GM08714 (cell line): ENCODE measurements around the gene DSTN.

Source experiments
- H3K4me3 ChIP-seq: fragments of 200-500 bp; sonication (Bioruptor generic); 2 replicates; pipeline ENCODE4 v1.5.1; 2014; ENCODE audit warnings: mild to moderate bottlenecking, low read length, inconsistent platforms
- ZNF274 ChIP-seq: IDR thresholded peaks from 2 replicates; pipeline ENCODE4 v1.6.1; 2012; ENCODE audit warnings: mild to moderate bottlenecking, low read depth, low read length

The DSTN gene

GRCh38 chr20:17643531-17644188, 73.8 kb downstream of the DSTN start:
- no peak overlapping the region for H3K4me3 ChIP-seq
- TF ChIP-seq ZNF274, result no peak

DNA sequence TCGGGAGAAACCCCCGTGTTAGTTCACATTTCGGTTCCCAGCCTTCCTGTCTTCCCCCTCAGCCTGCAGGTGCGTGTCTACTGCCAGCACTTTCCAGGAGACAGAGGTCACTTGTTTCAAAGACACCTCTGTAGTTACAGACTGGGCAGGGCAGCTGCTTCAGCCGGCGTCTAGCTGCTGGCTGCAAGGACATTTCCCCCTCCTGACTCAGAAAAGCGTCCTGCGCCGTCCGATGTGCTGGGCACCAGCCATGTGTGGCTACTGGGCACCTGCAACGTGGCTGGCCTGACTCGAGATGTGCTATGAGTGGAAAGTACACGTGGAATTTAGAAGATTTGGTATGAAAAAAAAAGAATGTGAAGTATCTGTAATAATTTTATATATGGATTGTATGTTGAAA, 74.6 kb downstream of the DSTN start:
- no peak for TF ChIP-seq ZNF274
- H3K4me3 ChIP-seq, result no peak overlapping the region

- TF ChIP-seq ZNF274, result no peak
Measured at GRCh38 chr20:17645010-17645409, 75.1 kb downstream of the DSTN start.

GRCh38 chr20:17645546-17646208, 75.8 kb downstream of the DSTN start:
- no peak overlapping the region for H3K4me3 ChIP-seq
- TF ChIP-seq ZNF274, result no peak

More at GRCh38 chr20:17645010-17645409, 75.1 kb downstream of the DSTN start:
- no peak overlapping the region for H3K4me3 ChIP-seq

DNA sequence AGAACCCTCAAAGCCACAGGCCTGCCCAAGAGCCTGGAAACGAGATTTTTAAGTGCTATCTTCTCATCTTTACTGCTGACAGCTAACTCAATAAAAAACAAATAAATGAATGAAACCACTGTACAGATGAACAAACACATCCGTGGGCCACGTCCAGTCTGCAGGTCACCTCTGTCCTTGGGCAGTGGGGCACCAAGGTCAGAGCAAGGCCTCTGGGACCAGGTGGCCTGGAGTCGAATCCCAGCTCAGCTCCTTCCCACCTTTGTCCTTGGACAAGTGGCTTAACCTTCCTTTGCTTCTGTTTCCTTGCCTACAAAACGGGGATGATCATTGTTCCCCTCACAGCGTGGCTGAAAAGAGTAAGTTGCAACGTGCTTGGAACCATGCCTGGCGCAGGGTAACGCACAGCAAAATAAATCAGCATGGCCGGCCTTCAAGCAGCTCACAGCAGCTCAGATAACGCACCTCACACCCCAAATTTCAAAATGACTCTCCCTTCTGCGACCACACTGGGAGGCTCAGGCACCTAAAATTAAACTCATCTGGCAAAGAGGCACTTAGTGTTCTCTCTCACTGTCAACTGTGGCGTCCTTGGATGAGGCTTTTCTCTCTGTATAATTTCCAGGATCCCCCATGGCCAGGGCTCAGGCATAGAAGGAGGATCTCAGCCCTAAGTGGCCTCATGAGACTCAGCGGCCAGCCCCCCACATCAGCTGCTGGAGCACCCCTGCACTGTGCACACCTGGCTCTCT, 76.5 kb downstream of the DSTN start:
- H3K4me3 ChIP-seq, result no peak overlapping the region
- no peak for TF ChIP-seq ZNF274

DNA sequence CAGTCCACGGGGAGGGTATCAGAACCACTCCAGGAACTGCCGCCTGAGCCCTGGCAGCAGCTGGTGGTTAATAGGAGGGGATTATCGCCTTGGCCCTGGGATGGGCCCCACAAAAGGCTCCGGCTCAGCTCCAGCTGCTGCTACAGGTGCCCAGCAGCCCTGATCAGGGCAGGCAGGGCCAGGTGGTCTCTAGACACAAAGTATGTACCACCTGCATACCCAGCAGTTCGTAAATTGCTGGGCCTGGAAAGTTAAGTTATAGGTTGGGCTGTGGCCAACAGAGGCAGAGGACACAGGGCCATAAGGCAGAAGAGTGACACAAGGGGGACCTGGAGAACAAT, 77.1 kb downstream of the DSTN start:
- H3K4me3 ChIP-seq, result no peak overlapping the region
- TF ChIP-seq ZNF274, result no peak

- H3K4me3 ChIP-seq, result no peak overlapping the region
- no peak for TF ChIP-seq ZNF274
Measured at GRCh38 chr20:17647391-17648314, 77.8 kb downstream of the DSTN start.

GRCh38 chr20:17648315-17648646, 78.4 kb downstream of the DSTN start:
- TF ChIP-seq ZNF274, result no peak
- no peak overlapping the region for H3K4me3 ChIP-seq

DNA sequence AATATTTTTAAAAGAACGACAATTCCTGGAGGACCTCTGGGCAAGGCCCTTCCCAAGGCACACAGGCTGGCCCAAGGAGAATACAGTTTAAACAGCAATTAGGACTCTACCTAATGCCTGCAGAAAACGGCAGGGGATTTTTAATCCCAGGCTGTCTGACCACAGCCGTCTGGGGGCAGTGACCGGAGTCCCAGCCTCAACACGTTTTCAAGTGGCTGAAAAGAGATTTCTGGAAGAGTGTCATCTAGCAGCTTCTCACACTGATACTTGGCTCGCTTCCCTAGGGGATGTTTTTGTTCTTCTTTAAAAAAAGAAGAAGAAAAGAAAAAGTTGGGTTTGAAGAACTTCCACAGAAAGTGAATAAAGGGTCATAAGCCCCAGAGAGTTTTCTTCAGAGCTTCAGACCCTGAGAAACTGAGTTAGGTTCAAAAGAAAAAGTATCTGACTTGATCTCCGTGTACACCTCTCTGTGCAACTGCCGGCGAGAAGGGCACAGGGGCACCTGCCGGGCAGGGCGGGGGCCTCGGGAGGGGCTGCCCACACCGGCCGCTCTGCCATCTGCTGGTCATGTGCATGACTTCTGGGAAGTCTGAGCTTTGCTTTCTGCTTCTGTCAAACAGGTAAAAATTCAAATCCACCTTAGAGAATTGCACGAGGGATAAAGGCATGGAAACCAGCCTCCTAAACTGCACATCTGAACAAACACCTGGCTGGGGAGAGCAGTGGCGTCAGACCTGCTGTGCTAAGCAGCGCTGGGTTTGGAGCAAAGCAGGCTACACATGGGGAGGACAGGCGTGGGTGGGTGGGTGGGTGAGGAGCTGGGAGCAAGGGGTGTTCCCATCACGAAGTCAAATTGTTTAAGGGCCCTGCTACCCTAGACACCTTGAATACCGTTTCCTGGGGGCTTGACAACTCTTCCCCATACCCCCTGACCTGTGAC, 79.2 kb downstream of the DSTN start:
- no peak for TF ChIP-seq ZNF274

GRCh38 chr20:17650301-17651128, 80.6 kb downstream of the DSTN start:
- no peak overlapping the region for H3K4me3 ChIP-seq

More for the DNA sequence above, 79.2 kb downstream of the DSTN start:
- no peak overlapping the region for H3K4me3 ChIP-seq

GRCh38 chr20:17651129-17651759, 81.4 kb downstream of the DSTN start:
- H3K4me3 ChIP-seq, result no peak overlapping the region
- TF ChIP-seq ZNF274, result no peak

More at GRCh38 chr20:17650301-17651128, 80.6 kb downstream of the DSTN start:
- no peak for TF ChIP-seq ZNF274
